ENCODE data around the gene GPR150.

The GPR150 gene

GRCh38 chr5:95620030-95620869 lies at the start of gene GPR150:
Gene GPR150, plus strand, starts transcription at chr5:95620087. Its CDS starts 189 bp downstream, at chr5:95620276.
- DNase-seq = peak; percentile 73

GRCh38 chr5:95572016-95572415 lies 47.9 kb upstream of the GPR150 start:
- no peak for DNase-seq

- DNase-seq = no peak
Measured at GRCh38 chr5:95581576-95581975, 38.3 kb upstream of the GPR150 start.

GRCh38 chr5:95583992-95584391 lies 35.9 kb upstream of the GPR150 start:
- DNase-seq = no peak

- DNase-seq = no peak
Measured at GRCh38 chr5:95590880-95591279, 29.0 kb upstream of the GPR150 start.

- DNase-seq = no peak
Measured at GRCh38 chr5:95591490-95591901, 28.4 kb upstream of the GPR150 start.

GRCh38 chr5:95595289-95595931 lies 24.5 kb upstream of the GPR150 start:
- no peak for DNase-seq

- DNase-seq = no peak
Measured at GRCh38 chr5:95599252-95599651, 20.6 kb upstream of the GPR150 start.

GRCh38 chr5:95600557-95600956 lies 19.3 kb upstream of the GPR150 start:
- no peak for DNase-seq

GRCh38 chr5:95605786-95606185 lies 14.1 kb upstream of the GPR150 start:
- no peak for DNase-seq

- DNase-seq = no peak
Measured at GRCh38 chr5:95606419-95606818, 13.5 kb upstream of the GPR150 start.

- DNase-seq = no peak
Measured at GRCh38 chr5:95609711-95610110, 10.2 kb upstream of the GPR150 start.

- no peak for DNase-seq
Measured at GRCh38 chr5:95610546-95610945, 9.3 kb upstream of the GPR150 start.

- DNase-seq = no peak
Measured at GRCh38 chr5:95611396-95611795, 8.5 kb upstream of the GPR150 start.

GRCh38 chr5:95613514-95613913 lies 6.4 kb upstream of the GPR150 start:
- DNase-seq = no peak

- no peak for DNase-seq
Measured at GRCh38 chr5:95615164-95615467, 4.8 kb upstream of the GPR150 start.

GRCh38 chr5:95617057-95617456 lies 2.8 kb upstream of the GPR150 start:
- no peak for DNase-seq

GRCh38 chr5:95619096-95619495 lies 791 bp upstream of the GPR150 start:
- DNase-seq = no peak

- no peak for DNase-seq
Measured at GRCh38 chr5:95619514-95620029, 315 bp upstream of the GPR150 start.

GRCh38 chr5:95620870-95621838 lies 1.3 kb downstream of the GPR150 start:
- peak; percentile 60 for DNase-seq

- peak; percentile 46 for DNase-seq
Measured at GRCh38 chr5:95621839-95622629, 2.1 kb downstream of the GPR150 start.

GRCh38 chr5:95623706-95624105 lies 3.8 kb downstream of the GPR150 start:
- DNase-seq = no peak

All from CD4-positive, alpha-beta T cell treated with Interleukin-6 for 4 hours (primary cell).